ENCODE results near the gene ATXN2. TPM values are rescaled to one million over a fixed set of nuclear protein-coding genes. Genes with fewer than 3 reads are reported as not detected.

Gene ATXN2
- total RNA-seq, 1 experiment from 2014 or later, result 72.9 TPM

DNA sequence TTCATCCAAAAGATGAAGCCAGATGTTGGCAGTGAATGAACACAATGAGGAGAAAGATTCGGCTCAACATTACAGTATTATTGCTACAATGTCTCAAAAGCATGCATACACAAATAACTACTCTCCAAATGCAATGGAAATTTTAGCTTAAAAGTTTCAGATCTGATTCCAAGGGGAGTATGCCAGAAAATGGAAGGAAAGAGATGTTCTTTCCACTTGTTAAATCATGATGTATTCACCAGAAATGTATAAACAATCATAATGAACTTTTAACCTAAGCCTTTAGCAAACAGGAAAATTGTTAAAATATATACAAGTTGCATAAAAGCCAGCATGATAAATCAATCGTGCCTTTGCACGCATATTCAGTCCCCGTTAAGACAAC, 131.3 kb downstream of the ATXN2 start:
- no peaks in the 10 kb centered on the region for H3K9me3 ChIP-seq (ENCODE audit: control insufficient read depth, low read depth, low read length)
- Mint-ChIP-seq H3K4me1 (no peaks in the 10 kb centered on the region), H3K4me3 (no peak overlapping the region), H3K36me3 (ENCODE audit: insufficient read depth in 1 of 3, low read depth in 3 of 3) (peaks cover 6 to 53% (median 48%) of the 10 kb centered on the region in 3 experiments; a peak in 6 of 7 replicates), H3K27ac (no peak overlapping the region), H3K27me3 (ENCODE audit: low read depth) (no peaks in the 10 kb centered on the region), H3K9me3 (no peaks in the 10 kb centered on the region)
- H2BK5ac ChIP-seq (ENCODE audit: insufficient read length, low read length), result no peak overlapping the region
- H3K79me2 ChIP-seq (ENCODE audit: insufficient read depth, low read length), result no peaks in the 10 kb centered on the region; the same call in 1 of the 2 replicates
- no peak overlapping the region for H3K14ac ChIP-seq (ENCODE audit: insufficient read depth, low read length)
- no peak overlapping the region for H2AK5ac ChIP-seq (ENCODE audit: insufficient read length, low read length)
- no CpG with 5 or more reads among the region's 4 CpGs for WGBS (ENCODE audit: extremely low coverage, insufficient read length, low lambda C conversion rate)
- H3K23me2 ChIP-seq (ENCODE audit: insufficient read length, low read depth, low read length, poor library complexity, severe bottlenecking), result no peaks in the 10 kb centered on the region
- no peak overlapping the region for H3T11ph ChIP-seq (ENCODE audit: low read length)
- H3K9ac ChIP-seq (ENCODE audit: extremely low read depth, insufficient read length, low read length), result no peak overlapping the region
- H3K27me3 ChIP-seq (ENCODE audit: insufficient read depth, low read length), result no peaks in the 10 kb centered on the region
- no peak overlapping the region for H3K23ac ChIP-seq (ENCODE audit: insufficient read length, low read depth, low read length)
- no peak overlapping the region for H4K8ac ChIP-seq (replicated peaks; ENCODE audit: insufficient read length, low read depth, low read length)
- no peak overlapping the region for H2BK120ac ChIP-seq (ENCODE audit: low read depth, low read length, poor library complexity, severe bottlenecking)
- no peak overlapping the region for H4K91ac ChIP-seq (ENCODE audit: insufficient read length, low read depth, low read length)
- H4K20me1 ChIP-seq (ENCODE audit: control insufficient read depth, insufficient read depth, insufficient read length), result no peaks in the 10 kb centered on the region
- H3K18ac ChIP-seq (ENCODE audit: insufficient read length, low read depth, low read length), result no peak overlapping the region
- H3K56ac ChIP-seq (ENCODE audit: insufficient read length, low read depth, low read length), result no peak overlapping the region
- no peak overlapping the region for H3K4me2 ChIP-seq (ENCODE audit: insufficient read depth, insufficient read length, low read length)
- H3K4ac ChIP-seq (ENCODE audit: low read depth, low read length), result no peak overlapping the region
- no peak for DNase-seq
- H2AFZ ChIP-seq (ENCODE audit: low read length), result no peak overlapping the region
- no peak overlapping the region for H2BK12ac ChIP-seq (ENCODE audit: insufficient read length, low read depth, low read length)
- TF ChIP-seq, protein P1, sequence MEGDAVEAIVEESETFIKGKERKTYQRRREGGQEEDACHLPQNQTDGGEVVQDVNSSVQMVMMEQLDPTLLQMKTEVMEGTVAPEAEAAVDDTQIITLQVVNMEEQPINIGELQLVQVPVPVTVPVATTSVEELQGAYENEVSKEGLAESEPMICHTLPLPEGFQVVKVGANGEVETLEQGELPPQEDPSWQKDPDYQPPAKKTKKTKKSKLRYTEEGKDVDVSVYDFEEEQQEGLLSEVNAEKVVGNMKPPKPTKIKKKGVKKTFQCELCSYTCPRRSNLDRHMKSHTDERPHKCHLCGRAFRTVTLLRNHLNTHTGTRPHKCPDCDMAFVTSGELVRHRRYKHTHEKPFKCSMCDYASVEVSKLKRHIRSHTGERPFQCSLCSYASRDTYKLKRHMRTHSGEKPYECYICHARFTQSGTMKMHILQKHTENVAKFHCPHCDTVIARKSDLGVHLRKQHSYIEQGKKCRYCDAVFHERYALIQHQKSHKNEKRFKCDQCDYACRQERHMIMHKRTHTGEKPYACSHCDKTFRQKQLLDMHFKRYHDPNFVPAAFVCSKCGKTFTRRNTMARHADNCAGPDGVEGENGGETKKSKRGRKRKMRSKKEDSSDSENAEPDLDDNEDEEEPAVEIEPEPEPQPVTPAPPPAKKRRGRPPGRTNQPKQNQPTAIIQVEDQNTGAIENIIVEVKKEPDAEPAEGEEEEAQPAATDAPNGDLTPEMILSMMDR (conservative IDR thresholded peaks at IDR 0.05), result no peak
- H3K27ac ChIP-seq (ENCODE audit: insufficient read length, low read depth, low read length), result no peak overlapping the region
- H3K4me1 ChIP-seq (ENCODE audit: insufficient read depth, low read length), result no peaks in the 10 kb centered on the region
- no peak overlapping the region for H4K5ac ChIP-seq (ENCODE audit: insufficient read length, low read depth, low read length)
- no peaks in the 10 kb centered on the region for H3K79me1 ChIP-seq (ENCODE audit: insufficient read depth, low read depth, low read length, poor library complexity, severe bottlenecking)
- H2BK20ac ChIP-seq (ENCODE audit: low read depth, low read length, poor library complexity, severe bottlenecking), result no peak overlapping the region
- H2BK15ac ChIP-seq (ENCODE audit: low read depth, low read length), result no peak overlapping the region

All from H9 (cell line).